Large intestine (tissue), 3 donors: ENCODE results near the gene CRYGB. TPM values are rescaled to one million over a fixed set of nuclear protein-coding genes. Genes with fewer than 3 reads are reported as not detected.
"Not testable (repeated sequence)": the region's sequence is repeated elsewhere in the genome, so short reads cannot be mapped to it uniquely, and the experiment has no call there.

Source experiments
- DNase-seq, 2 donors: peaks; one replicate each; pipeline versions ENCODE4 v3.0.0 to v3.0.0-alpha.2; 2013
- H3K27ac ChIP-seq: one replicate; pipeline ENCODE4 v1.5.1; 2013; ENCODE audit warnings: low read length
- H3K27me3 ChIP-seq: 2 replicates; pipeline ENCODE4 v1.6.1; 2013; ENCODE audit warnings: low read length; ENCODE audit not compliant: control insufficient read depth, insufficient read depth
- H3K36me3 ChIP-seq: 2 replicates; pipeline ENCODE4 v1.6.1; 2013; ENCODE audit warnings: low read length; ENCODE audit not compliant: control insufficient read depth, insufficient read depth
- H3K4me1 ChIP-seq: one replicate; pipeline ENCODE4 v1.6.1; 2013; ENCODE audit warnings: low read length; ENCODE audit not compliant: control insufficient read depth, insufficient read depth
- H3K4me3 ChIP-seq: one replicate; pipeline ENCODE4 v1.5.1; 2013; ENCODE audit warnings: low read length
- H3K9me3 ChIP-seq: one replicate; pipeline ENCODE4 v1.6.1; 2013; ENCODE audit warnings: mild to moderate bottlenecking, low read depth, low read length, moderate library complexity; ENCODE audit not compliant: control insufficient read depth
- WGBS: methylation state at CpG from one replicate; pipeline ENCODE4 v1.1.5; 2013; ENCODE audit warnings: low lambda C conversion rate; ENCODE audit not compliant: insufficient coverage; 5-methylcytosine and 5-hydroxymethylcytosine counted together
- polyA plus RNA-seq: library from polyadenylated mRNA; unstranded; fragments of 120-200 nt; gene quantifications from one replicate; pipeline ENCODE4 v1.2.1, GENCODE V29; 2013

Gene CRYGB
- polyA plus RNA-seq, 1 donor = not detected

DNA sequence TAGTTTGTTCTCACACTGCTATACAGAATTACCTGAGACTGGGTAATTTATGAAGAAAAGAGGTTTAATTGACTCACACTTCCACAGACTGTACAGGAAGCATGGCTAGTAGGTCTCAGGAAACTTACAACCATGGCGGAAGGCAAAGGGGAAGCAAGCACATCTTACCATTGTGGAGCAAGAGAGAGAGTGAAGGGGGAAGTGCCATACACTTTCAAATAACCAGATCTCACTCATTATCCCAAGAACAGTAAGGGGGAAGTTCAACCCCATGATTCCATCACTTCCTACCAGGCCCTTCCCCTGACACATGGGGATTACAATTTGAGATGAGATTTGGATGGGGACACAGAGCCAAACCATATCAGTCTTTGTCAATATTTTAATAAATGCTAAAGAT lies 5.0 kb upstream of the CRYGB start:
- H3K9me3 ChIP-seq = no peaks in the 10 kb centered on the region
- no CpG with 5 or more reads among the region's 1 CpG for WGBS
- H3K36me3 ChIP-seq = no peaks in the 10 kb centered on the region
- DNase-seq = no peak
- no peaks in the 10 kb centered on the region for H3K4me1 ChIP-seq
- H3K4me3 ChIP-seq = no peak overlapping the region
- no peak overlapping the region for H3K27ac ChIP-seq
- no peaks in the 10 kb centered on the region for H3K27me3 ChIP-seq

- Histone ChIP-seq H3K27ac (no peak overlapping the region), H3K4me1 (no peaks in the 10 kb centered on the region), H3K9me3 (no peaks in the 10 kb centered on the region)
Observed at GRCh38 chr2:208150094-208150493, 4.1 kb upstream of the CRYGB start.

DNA sequence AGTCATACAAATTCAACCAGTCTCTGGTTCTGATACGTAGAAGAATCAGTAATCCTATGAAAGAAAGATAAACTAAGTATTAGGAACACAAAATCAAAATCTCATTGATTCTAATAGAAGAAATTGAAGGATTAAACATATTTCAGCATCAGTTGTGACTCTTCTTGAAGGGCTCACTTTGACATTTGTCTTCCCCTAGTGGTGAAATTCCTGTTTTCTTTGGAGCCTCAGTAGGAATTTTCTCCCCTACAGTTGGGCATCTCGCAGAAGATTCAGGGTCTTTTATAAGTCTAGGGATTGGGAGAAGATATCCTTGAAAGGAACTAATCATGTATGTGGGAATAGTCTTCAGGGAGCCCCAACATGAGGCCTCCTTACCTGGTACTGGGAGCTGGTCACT lies 2.8 kb upstream of the CRYGB start:
- 100% methylated on average over 1 of the region's 2 CpGs for WGBS
- Histone ChIP-seq H3K4me3 (no peak overlapping the region), H3K9me3 (no peaks in the 10 kb centered on the region), H3K27me3 (no peaks in the 10 kb centered on the region), H3K36me3 (no peaks in the 10 kb centered on the region), H3K27ac (no peak overlapping the region), H3K4me1 (no peaks in the 10 kb centered on the region)
- DNase-seq = no peak

More at GRCh38 chr2:208150094-208150493, 4.1 kb upstream of the CRYGB start:
- no peak for DNase-seq
- H3K36me3 ChIP-seq = no peaks in the 10 kb centered on the region
- H3K27me3 ChIP-seq = no peaks in the 10 kb centered on the region
- no peak overlapping the region for H3K4me3 ChIP-seq

GRCh38 chr2:208147759-208148158 lies 1.8 kb upstream of the CRYGB start:
- Histone ChIP-seq H3K27ac (no peak overlapping the region), H3K36me3 (no peaks in the 10 kb centered on the region), H3K4me3 (no peak overlapping the region), H3K27me3 (no peaks in the 10 kb centered on the region), H3K9me3 (no peaks in the 10 kb centered on the region), H3K4me1 (no peaks in the 10 kb centered on the region)
- DNase-seq = no peak
- WGBS = no CpG with 5 or more reads among the region's 3 CpGs

GRCh38 chr2:208147008-208147407 lies 1.1 kb upstream of the CRYGB start:
- DNase-seq = no peak
- Histone ChIP-seq H3K27ac (no peak overlapping the region), H3K27me3 (no peaks in the 10 kb centered on the region), H3K4me1 (peaks cover 3% of the 10 kb centered on the region), H3K4me3 (no peak overlapping the region), H3K36me3 (no peaks in the 10 kb centered on the region), H3K9me3 (no peaks in the 10 kb centered on the region)

DNA sequence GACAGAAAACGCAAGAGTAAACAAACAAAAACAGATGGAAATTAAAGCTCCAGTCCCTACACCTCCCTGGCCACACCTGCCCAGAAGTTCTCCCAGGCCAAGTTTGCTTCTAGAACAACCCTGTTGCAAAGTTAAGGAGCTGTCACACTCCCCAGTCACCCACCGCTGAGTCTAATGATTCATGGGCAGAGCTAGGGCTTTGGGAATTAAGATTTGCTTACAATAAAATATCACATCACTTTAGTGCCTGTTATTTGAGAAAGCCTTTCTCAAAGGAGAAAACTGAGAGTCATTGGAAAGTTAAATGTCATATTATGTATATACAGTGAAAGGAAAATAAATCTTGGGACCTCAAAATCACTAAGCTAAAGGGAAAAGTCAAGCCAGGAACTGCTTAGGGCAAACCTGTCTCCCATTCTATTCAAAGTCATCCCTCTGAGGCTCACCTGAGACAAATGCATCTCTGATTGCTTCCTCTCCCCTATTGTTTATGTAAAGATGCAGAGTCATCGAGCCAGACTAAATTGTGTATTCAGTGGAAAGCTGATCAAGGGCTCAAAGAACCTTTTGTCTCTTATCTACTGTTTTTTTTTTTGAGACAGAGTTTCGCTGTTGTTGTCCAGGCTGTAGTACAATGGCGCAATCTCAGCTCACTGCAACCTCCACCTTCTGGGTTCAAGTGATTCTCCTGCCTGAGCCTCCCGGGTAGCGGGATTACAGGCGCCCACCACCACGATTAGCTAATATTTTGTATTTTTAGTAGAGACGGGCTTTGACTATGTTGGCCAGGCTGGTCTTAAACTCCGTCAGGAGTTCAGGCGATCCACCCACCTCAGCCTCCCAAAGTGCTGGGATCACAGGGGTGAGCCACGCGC lies 2.8 kb downstream of the CRYGB start:
- no peaks in the 10 kb centered on the region for H3K27me3 ChIP-seq
- no peak overlapping the region for H3K27ac ChIP-seq
- no peaks in the 10 kb centered on the region for H3K9me3 ChIP-seq
- no peaks in the 10 kb centered on the region for H3K36me3 ChIP-seq
- peak in 1 of 2 donors; percentile 17 for DNase-seq
- peaks cover 3% of the 10 kb centered on the region for H3K4me1 ChIP-seq
- no CpG with 5 or more reads among the region's 14 CpGs for WGBS
- no peak overlapping the region for H3K4me3 ChIP-seq

DNA sequence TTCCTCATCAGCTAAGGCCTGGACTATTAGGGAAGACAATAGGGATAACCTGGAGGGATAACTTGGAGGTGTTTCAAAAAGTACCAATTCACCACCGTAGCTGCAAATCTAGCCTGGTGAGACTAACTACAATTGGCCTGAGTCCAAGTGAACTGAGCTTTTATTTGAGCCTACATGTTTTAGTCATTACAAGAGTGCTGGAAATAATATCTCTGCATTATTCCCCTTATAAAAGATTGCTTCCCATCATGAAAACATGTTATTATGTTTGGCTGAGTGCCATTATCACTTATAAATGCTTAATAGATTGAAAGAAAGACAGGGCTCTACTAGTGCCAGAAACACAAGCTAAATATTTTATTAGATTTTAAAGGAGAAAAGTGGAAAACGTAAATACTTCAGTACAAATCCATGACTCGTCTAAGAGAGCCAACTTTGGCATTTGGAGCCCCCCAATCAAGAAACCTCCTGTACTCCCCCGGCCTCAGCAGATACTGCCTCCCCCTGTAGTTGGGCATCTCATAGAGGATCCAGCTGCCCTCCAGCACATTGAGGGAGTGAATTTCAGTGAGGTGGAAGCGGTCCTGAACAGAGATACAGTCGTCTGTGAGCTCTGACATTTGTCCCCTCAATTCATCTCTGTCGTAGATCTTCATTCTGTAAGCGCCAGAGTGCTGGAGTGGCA lies 3.6 kb downstream of the CRYGB start:
- H3K27me3 ChIP-seq = no peaks in the 10 kb centered on the region
- no peak for DNase-seq
- H3K36me3 ChIP-seq = no peaks in the 10 kb centered on the region
- WGBS = 30% methylated on average over 2 of the region's 8 CpGs
- H3K27ac ChIP-seq = no peak overlapping the region
- no peak overlapping the region for H3K4me3 ChIP-seq
- no peaks in the 10 kb centered on the region for H3K9me3 ChIP-seq
- peaks cover 3% of the 10 kb centered on the region for H3K4me1 ChIP-seq

DNA sequence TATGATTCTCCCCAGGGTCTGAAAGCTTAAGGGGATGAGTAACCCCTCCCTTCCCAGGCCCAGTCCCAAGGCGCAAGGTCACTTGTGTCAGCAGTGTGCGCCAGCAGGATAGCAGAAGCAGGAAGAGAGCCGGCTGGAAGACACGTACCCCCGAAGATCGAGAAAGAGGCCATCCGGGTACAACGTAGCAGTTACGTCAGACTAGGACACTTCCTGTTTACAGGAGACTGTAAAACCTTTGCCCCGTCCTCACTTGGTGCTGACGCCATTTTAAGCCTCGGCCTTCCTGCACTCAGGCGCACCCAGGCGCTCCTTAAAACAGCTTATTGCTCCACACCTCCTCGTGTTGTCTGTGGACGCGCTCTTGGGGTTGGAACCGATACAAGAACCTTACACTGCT lies 6.5 kb downstream of the CRYGB start:
- WGBS = no CpG with 5 or more reads among the region's 18 CpGs

GRCh38 chr2:208138334-208138733 lies 7.6 kb downstream of the CRYGB start:
- not testable (repeated sequence) for H3K9me3 ChIP-seq, H3K27ac ChIP-seq, H3K36me3 ChIP-seq, H3K27me3 ChIP-seq, H3K4me3 ChIP-seq, DNase-seq
- H3K4me1 ChIP-seq = peaks cover 31% of the 10 kb centered on the region
- no CpG with 5 or more reads among the region's 7 CpGs for WGBS

More for the DNA sequence above, 6.5 kb downstream of the CRYGB start:
- Histone ChIP-seq H3K36me3 (no peaks in the 10 kb centered on the region), H3K4me1 (peaks cover 27% of the 10 kb centered on the region), H3K27ac (no peak overlapping the region), H3K4me3 (no peak overlapping the region), H3K27me3 (no peaks in the 10 kb centered on the region), H3K9me3 (no peaks in the 10 kb centered on the region)
- DNase-seq = no peak

DNA sequence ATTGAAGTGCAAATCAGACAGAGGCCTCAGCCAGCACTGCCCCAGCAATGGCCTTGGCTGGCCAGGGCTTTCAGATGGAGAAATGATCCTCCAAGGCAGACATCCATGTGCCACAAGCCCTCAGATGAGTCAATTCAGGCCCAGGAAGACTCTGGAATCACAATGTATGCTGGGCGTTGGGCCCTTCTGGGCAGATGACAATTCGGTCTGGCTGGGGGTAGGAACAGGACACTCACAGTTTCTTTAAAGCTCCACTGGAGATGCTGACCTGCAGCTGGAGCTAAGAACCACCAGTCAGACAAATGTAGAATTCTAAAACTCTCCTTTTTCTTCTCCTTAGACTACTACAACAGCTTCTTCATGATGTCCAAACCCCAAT lies 9.3 kb downstream of the CRYGB start:
- H3K4me3 ChIP-seq = no peak overlapping the region
- H3K4me1 ChIP-seq = peaks cover 28% of the 10 kb centered on the region
- no peaks in the 10 kb centered on the region for H3K9me3 ChIP-seq
- no peaks in the 10 kb centered on the region for H3K36me3 ChIP-seq
- no peaks in the 10 kb centered on the region for H3K27me3 ChIP-seq
- peak overlapping the region; percentile 29 for H3K27ac ChIP-seq
- no peak for DNase-seq
- no CpG with 5 or more reads among the region's 2 CpGs for WGBS
